HG03460 (cell line): ENCODE results near the gene GRIK3.

Source experiments
- ATAC-seq: cut with Tn5 transposase; IDR thresholded peaks from one replicate; pipeline ENCODE4 v1.9.1; 2021; ENCODE audit not compliant: unreplicated experiment

The GRIK3 gene

GRCh38 chr1:36796106-36796590 is 238.2 kb downstream of the GRIK3 start:
- no peak for ATAC-seq

- ATAC-seq: no peak
These were observed 239.9 kb downstream of the GRIK3 start for GRCh38 chr1:36794460-36794859.

GRCh38 chr1:36793452-36793851 is 240.9 kb downstream of the GRIK3 start:
- no peak for ATAC-seq

DNA sequence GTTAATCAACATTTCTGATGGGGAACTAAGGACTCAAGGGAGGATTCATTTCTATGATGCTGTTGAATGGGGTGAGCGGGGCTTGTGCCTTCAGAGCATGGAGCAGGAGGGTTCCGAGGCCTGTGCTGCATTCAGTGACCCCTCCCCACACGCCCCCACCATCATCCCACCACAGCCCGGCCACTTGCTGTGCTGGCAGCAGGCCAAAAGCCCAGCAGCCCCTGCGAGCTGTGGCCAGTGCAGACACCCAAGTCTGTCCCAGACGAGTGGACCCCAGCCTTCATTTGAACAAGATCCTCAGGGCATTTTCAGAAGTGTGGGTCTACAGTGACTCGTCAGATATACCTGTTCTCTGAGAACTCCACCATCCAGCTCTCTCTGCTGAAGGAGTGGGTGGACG is 242.0 kb downstream of the GRIK3 start:
- ATAC-seq: no peak

DNA sequence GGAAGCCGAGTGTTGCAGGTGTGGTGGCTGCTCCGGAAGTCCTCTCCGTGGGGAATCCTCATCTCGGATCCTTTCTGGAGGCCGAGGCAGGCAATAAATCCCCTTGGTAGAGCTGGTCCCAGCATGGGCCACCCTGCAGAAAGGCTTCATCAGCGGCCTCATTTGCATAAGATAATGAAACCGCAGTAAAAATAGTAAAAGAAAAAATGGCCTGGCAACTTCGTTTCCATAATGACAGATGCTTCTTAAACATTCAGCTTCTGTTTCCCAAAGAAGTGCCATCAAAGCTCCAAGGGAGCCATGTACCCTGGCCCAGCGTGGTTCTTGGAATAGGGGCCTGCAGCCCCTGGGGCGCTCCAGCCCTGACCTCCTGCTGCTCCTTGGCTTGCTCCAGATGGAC is 244.1 kb downstream of the GRIK3 start:
- no peak for ATAC-seq

- ATAC-seq: no peak
These were observed 244.8 kb downstream of the GRIK3 start for GRCh38 chr1:36789535-36789934.

DNA sequence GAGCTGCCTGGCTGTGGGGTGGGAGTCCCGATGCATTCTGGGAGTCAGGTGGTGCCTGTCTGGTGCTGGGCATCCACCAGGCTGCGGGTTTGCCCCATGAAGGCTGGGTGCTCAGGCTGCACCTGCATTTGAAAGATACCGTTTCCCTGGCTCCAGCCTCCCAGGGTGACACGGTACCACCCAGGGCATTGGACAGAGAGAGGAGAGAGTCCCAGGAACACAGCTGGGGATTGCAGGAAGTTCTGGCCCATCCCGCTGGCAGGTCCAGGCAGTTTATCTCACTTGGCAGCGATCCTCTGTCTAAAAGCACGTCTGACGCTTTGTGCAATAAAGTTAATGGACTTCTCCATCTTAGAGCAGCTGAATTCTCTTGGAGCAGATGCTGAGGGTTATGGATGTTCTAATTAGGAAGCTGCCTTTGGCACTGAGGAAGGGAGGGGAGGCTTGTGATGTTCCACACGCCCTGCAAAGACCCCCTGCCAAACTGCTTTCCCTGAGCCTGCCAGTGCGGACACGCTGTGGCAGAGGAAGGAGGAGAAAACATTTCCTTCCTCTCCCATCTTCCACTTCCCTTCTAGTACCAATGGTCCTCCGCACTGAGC is 246.9 kb downstream of the GRIK3 start:
- ATAC-seq: no peak

DNA sequence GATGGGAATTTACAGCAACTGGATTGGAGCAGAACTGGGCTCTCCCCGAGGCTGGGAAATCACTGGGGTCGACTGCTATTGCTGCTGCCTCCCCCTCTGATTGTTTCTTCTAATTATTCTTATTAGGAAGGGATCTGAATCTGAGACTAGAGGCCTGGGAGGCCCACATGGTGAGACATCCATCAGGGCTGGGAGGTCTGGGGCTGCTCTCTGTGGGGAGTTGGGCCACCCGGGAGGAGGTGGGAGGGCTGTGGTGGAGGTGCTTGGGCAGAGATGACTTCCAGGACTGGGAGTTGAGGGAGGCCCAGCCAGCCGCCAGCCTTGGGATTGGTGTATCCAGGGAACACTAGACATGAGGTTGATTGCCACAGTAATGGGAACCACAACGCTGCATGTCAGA is 247.9 kb downstream of the GRIK3 start:
- no peak for ATAC-seq

- no peak for ATAC-seq
These were observed 250.0 kb downstream of the GRIK3 start for GRCh38 chr1:36784147-36784859.

- ATAC-seq: no peak
These were observed 250.8 kb downstream of the GRIK3 start for GRCh38 chr1:36783475-36783874.

DNA sequence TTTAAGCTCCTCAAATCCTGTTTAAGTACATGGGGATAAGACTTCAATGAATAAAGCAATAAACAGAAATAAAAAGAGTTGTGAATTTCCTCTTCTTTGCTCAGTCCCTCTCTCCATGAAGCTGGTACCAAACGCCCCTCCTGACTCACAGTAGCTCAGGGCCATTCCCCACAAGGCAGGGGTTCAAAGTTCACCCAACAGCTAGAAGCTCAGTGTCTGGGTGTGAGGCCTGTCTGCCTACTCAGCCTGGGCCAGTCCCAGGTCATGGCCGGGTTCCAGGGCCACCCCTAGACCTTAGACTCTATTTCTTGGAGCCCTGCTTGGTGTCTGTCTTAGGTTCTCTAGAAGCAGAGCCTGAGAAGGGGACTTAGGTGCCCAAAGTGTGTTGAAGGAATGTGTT is 251.5 kb downstream of the GRIK3 start:
- no peak for ATAC-seq

DNA sequence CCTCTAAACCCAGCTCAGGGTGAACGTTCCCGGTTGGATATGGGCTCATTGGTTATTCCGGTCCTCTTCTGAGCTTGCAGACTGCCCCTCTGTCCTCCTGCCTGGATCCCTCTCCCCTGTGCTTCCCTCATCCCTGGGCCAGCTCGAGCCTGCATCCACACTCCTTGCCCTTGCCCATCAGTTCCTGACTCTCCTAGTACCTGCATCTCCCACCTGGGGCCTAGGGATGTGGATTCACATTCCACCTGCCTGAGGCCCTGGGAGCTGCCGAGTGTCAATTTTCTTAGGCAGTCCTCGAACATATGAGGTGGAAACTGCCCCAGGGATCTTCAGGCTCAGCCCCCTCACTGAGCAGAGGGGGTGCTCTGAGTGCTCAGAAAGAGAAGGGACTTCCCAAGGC is 252.2 kb downstream of the GRIK3 start:
- ATAC-seq: no peak

DNA sequence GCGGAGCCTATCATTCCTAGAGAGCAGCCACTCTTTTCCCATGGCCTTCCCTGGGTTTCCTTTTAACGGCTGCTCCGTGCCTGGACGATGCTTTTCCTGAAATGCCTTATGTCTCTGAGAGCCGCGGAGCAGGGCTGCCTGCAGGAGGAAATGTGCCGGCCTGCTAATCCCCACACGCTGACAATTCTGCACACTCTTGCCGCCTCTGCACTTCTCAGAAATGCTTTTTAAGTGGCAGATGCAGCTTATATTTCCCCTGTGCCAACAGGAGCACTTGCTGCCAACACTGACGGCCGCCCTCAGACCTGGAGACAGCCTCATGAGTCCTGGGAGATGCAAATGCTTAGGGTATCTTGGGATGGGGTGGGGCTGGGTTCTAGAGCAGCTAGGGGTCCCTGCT is 253.2 kb downstream of the GRIK3 start:
- no peak for ATAC-seq

DNA sequence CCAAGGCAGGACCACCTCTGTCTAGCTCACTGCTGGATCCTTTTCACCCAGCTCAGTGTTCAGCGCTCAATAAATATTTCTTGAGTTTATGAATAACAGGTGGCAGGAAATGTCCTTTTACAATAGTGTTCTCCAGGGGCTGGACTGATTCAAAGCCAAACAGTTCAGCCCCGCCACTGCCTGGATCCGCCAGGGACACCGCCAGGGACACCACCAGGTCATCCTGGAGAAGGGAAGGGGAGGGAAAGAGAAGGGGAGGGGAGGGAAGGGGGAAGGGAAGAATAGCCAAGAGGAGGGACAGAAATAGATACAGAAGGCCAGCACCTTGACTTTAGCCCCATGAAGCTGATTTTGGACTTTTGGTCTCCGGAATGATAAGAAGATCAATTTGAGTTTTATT is 255.6 kb downstream of the GRIK3 start:
- ATAC-seq: no peak

GRCh38 chr1:36776948-36777831 is 257.1 kb downstream of the GRIK3 start:
- ATAC-seq: no peak

GRCh38 chr1:36776256-36776655 is 258.1 kb downstream of the GRIK3 start:
- ATAC-seq: no peak

- no peak for ATAC-seq
These were observed 258.6 kb downstream of the GRIK3 start for GRCh38 chr1:36775716-36776115.

DNA sequence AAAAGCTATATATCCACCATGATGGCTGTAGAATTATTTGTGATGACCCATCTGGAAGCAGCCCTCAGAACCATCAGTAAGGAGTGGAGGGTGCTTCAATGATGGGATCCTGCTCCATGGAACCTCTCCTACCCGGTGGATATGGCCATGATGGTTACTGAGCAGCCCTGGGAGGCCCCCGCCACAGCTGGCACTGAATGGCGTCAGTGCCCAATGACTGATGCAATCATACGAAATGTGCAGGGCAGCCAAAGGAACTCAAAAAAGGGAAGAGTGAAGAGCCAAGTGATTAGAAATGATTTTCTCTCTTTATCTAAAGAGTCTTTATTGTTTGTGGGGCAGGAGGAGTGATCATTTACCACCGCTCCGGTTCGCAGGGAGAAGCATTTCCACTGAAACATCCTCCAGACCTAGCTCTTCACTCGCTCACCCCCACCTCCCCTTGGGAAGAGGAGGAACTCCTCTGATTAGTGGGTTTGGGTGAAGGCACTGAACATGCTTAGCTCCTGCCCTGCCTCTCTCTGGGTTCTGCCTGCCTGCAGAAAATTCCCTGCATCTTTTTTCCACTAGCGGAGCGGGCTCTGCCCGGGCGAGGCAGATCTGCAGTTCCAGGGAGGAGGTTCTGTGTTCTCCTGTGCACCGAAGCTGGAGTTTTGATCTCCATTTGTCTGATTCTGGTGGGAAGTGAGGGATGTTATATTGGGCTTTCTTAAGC is 260.3 kb downstream of the GRIK3 start:
- ATAC-seq: no peak

DNA sequence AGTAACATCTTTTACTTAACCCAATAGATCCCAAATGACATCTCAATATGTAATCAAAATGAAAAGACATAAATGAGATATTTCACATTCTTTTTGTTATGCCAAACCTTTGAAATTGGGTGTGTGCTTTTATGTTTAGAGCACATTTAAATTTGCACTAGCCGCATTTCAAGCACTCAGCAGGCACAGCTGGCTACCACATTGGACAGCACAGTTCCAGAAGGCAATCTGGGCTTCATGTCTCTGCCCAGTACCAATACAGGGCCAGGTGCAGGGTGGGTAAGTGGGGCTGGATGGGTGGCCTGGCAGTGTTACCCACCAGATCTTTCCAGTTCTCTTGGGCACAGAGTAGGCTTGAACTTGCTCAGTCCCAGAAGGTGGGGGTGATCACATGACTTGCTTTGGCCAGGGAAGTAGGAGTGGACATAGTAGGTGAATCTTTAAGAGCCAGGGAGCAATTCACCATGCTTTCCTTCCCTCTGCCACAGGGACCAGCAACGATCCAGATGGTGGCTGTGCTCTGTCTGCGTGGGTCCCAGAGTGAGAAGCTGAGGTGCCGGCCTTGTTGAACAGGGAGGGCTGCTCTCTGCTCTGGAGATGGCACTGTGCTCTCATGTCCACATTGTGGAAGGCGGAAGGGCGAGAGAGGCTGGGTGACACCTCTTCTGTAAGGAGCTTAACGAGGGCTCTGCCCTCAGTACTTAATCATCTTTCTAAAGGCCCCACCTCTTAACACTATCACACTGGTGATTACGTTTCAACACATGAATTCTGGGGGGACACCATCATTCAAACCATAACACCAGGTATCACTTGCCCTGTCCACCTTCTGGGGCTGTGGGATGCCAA is 261.4 kb downstream of the GRIK3 start:
- ATAC-seq: no peak

GRCh38 chr1:36771660-36772284 is 262.5 kb downstream of the GRIK3 start:
- no peak for ATAC-seq
